GM19397 (cell line): ENCODE data around the gene RHOV.

Experiments used
- ATAC-seq: cut with Tn5 transposase; IDR thresholded peaks from one replicate; pipeline ENCODE4 v1.9.1; 2021; ENCODE audit warnings: mild to moderate bottlenecking, moderate library complexity; ENCODE audit not compliant: unreplicated experiment

Gene RHOV, protein sequence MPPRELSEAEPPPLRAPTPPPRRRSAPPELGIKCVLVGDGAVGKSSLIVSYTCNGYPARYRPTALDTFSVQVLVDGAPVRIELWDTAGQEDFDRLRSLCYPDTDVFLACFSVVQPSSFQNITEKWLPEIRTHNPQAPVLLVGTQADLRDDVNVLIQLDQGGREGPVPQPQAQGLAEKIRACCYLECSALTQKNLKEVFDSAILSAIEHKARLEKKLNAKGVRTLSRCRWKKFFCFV

DNA sequence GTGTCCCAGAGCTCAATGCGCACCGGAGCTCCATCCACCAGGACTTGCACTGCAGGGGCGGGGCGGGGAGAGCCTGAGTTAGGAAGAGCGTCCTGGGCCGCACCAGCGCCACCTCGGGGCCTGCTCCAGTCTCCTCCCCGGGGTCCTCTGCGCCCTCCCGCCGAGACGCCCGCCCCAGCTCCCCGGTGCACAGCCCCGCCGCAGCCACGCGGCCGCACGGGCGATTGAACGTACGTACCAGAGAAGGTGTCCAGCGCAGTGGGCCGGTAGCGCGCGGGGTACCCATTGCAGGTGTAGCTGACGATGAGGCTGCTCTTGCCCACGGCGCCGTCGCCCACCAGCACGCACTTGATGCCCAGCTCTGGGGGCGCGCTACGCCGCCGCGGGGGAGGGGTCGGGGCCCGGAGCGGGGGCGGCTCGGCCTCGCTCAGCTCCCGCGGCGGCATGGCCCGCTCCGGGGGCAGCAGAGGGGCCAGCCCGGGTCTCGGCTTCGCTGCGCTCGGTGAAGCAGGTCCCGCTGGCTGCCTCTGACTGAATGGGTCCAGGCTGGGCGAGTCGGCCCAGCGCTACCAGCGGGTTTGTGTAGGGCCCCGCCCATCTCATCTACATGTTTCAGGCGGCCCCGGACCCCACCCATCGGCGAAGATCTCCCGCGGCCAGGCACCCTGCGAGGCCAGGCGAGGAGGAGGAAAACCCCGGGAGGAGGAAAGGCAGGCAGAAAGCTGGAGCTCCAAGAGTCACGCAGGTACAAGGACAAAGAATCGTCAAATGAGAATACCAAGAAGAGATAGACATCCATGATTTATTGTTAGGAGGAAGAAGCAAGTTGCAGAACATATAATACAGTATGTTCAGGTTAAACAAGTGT, at the start of gene RHOV:
TSS of gene RHOV (minus strand) at position 541 of the 868 bp plus-strand sequence. CDS start at position 446, 95 bp downstream.
- peak; percentile 55 for ATAC-seq

DNA sequence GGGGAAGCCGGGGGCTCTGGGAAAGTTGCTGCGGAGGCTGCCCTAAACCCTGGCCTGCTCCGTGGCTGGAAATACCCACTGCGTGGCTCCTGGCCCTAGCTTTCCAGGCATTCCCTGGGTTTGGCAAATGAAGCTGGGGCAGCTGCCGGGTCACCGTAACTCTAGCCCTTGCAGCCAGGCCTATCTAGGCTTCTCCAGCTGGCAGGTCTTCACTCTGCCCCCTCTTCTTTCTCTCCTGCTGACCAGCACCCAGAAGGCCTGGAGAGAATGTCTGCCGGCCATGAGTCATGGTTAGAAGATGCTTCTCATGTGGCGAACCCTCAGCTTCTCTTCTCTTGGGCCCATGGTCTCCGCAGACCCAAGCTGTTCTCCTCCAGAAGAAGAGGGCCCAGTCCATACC, 49.5 kb upstream of the RHOV start:
- ATAC-seq = no peak

DNA sequence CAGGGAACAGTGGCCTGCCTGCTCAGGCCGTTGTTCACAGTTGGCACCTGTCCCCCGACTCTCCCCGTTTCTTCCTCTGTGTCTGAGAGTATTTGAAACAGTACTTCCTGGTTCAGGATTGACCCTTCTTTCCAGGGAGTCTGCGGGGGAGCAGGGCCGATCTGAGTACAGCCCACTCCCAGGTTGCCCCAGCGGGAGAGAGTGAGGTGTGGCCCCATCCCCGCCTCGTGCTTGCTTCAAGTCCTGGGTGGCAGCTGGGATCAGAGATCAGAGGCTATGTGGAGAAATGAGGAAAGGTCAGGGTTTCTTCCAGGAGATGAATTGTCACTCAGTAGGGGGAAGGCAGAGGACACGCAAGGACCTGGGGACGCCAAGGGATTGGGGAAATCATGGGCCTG, 48.6 kb upstream of the RHOV start:
- no peak for ATAC-seq

DNA sequence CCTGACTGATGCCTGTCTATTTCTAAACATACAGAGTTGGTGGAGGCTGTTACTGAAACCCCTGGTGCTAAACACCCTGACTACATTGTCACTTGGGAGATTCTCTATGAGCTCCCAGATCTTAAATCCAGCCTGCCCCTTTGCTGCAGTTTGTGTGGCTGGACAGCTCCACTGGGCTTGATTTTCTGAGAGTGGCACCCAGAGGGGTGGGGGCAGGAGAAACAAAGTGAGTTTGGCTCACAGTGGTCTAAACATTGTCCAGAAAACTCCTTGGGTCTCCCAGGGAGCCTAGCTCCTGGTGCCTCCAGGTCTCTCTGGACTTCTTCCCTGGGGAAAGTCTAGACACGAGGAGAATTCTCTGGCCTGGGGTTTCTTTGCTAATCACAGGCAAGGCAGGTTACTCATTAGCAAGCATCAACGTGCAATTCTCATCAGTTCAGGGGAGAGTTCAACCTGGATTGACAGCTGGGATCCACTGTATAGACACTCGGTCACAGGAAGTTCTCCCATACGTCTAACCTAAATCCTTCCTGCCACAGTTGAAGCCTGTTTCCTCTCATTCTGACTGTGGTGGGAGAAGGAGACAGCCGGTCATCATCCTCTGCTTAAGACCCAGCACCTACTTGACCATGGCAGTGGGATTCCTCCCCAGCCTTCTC, 48.0 kb upstream of the RHOV start:
- no peak for ATAC-seq

DNA sequence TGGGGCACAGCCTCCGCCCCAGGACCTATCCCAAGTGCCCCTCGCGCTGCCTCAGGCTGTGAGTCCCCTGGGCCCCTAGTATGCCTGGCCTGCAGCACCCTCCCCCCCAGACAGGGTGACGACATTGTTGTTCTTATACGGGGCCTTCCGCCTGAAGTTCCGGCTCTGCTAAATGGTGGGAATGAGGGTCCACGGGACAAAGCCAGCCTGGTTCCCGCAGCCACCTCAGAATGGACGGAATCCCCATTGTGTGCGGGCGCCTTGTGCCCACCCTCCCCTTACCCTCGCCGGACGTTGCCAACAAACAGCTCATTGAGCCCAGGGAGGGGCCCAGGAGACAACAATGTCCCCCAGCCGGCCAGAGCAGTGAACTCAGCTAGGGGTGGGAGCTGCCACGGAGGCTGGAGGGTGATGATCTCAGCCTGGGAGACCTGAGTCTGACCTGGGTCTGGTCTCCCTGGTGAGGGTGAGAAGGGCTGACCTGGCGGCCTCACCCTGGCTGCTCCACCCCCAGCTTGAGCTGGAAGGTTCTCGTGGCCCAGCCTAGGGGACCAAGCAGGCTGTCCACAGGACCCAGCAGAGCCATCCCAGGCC, 44.9 kb upstream of the RHOV start:
- no peak for ATAC-seq

DNA sequence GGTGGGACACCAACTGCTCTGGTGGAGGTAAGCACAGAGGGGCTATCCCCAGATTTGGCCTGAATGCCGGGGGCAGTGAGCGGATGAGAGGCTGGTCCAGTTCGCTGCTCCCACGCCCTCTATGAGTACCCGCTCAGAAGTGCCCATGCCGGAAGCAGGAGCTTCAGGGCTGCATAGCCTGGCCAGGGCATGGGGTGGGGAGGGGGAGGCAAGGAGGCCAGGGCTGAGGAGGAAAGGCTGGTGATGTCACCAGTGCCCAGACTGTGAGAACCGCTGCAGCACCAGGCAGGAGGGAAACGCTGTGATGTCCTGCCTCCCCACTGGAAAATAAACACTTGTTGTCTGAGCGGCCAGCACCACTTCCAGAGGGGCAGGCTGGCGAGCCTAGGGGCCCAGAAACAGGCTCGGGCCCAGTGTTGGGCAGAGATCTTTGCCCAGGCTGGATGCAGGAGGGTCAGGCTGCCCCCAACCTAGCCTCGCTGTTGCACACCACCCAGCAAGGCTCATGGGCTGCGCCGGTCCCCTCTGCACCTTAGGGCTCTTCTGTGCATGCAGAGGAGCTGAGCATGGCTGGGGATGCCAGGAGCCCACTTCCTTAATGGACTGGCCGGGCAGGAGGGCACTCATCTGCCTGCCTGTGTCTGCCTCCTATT, 44.2 kb upstream of the RHOV start:
- ATAC-seq = no peak

DNA sequence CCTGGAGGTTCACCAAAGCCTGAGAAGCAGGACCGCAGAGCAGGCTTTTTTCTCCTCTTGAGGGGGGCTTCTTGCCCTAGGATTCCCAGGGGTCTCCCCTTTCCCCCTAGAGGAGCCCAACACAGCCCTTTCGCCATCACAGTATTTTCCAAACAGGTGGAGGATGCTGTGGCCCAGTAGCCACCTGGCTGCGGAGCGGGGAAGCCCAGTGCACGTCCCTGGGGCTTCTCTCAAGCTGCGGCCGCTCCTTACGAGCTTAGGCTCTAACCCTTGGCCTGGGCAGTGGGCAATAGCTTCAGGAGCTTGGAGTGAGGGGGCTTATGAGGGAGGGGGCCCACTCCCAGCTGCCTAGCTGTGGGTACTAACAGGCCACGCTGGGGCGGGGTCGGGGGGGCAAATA, 43.6 kb upstream of the RHOV start:
- ATAC-seq = no peak

DNA sequence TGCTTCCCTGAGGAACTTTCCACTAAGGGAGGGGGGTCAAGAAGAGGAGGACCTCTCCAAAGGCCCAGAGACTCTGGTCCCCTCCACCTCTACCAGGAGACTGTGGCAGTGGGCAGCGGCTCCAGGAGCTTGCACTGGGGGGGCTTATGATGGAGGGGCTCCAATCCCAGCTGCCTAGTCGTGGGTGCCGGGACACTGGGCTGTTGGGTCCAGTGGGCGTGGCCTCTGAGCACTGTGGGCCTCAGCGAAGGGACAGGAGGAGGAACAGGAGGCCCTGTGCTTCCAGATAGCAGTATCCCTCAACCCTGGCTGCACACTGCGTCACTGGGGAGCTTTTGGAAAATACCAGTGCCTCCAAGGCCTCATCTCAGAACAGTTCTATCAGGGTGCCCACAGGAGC, 41.6 kb upstream of the RHOV start:
- no peak for ATAC-seq

DNA sequence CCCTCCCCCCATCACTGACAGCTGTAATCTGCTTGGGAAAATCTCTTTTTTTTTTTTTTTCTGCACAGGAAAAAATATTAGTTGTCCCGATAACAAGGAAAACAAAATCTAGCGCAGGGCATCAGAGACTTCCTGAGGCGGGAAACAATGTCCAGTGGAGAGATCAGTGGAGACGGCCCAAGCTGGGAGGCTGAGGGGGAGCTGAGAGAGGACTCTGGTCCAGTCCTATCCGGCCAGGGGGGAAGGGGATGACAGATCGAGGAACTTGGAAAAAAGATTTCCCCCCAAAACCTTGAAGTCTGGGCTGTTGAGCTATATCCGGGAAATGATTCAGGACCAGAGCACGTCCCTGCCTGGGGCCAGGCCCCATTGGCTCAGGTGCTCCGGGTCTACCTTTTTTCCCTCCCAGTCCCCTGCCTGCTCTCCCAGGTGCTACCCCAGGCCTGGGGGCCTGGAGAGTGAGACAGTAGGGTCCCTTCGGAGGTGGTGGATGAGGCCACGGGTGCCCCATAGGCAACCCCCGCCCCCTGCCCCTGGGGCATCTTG, 41.2 kb upstream of the RHOV start:
- no peak for ATAC-seq

DNA sequence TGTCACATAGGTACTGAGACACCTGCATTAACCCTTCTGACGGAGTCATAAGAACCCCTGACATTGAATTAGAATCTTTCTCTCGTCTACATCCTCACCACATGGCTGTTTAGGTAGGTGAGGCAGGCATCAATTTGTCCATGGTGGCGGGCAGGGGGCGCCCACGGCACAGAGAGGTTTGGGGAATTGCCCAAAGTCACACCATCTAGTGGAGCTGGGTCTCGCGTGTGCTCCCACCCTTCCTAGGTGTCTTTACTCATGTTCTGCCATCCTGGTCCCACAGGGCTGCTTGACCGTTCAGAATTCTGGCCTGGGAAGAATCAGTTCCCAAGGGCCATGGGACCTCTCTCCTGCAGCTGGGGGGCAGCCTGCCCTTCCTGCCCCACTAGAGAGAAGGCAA, 40.5 kb upstream of the RHOV start:
- no peak for ATAC-seq

DNA sequence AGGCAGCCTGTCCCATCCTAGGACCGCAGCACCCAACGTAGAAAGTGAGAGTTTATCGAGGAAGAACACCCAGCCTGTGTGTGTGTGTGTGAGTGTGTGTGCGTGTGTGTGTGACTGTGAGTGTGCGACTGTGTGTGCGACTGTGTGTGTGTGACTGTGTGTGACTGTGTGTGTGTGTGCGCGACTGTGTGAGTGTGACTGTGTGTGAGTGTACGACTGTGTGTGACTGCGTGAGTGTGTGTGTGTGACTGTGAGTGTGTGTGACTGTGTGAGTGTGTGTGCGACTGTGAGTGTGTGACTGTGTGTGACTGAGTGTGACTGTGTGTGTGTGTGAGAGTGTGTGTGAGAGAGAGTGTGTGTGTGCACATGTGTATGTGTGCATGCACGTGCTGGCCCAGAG, 40.0 kb upstream of the RHOV start:
- ATAC-seq = no peak

DNA sequence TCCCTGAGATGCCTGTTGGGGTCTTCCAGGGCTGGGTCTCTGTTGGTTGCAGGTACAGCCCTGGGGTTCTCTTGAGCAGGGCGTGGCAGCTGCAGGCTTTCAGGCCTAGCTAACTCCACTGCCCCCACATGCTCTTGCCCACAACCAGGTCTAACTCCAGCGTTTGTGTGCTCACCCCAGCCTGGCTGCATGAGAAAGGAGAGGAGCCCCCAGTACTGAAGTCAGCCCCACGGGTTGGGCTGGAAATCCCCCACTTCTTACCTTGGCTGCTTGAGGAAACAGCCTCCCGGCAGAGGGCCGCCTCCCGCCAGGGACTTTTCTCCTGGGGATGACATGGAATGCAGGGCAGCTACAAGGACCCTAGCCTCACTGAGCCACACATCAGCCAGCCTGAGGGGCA, 38.4 kb upstream of the RHOV start:
- no peak for ATAC-seq

DNA sequence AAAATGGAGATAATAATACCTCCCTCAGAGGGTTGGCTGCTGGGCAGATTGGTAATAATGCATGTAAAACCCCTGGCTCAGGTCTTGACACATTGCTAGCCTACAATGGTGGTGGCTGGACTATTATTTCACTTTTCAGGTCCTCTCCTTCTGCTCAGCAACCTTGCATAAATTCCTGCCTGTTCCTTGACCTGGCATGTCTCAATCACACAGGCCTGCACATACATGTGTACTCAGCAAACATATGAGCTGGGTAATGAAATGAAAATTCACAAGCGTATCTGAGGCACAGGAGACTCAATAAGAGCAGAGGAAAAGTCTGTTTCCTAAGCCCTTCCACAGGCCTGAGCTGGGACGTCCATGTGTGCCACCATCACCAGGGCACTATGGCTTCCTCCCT, 37.7 kb upstream of the RHOV start:
- ATAC-seq = no peak

DNA sequence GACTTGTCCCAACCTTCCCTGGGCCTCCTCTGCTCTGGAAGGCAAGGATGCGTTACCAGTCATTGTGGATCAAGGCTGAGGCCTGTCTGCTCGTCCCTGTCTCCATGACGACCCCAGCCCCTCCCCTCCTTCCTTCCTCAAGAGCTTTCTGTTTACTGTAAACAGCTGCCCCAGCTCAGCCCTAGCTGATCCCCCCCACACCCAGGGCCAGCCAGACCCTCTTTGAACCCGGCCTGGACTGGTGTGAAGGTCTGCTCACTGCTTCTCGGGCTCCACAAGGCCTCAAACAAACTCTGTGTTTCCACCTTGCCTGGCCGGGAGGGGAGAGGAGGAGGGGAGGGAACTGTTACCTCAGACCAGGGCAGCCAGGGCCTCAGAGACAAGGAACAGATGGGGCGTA, 37.1 kb upstream of the RHOV start:
- ATAC-seq = no peak

DNA sequence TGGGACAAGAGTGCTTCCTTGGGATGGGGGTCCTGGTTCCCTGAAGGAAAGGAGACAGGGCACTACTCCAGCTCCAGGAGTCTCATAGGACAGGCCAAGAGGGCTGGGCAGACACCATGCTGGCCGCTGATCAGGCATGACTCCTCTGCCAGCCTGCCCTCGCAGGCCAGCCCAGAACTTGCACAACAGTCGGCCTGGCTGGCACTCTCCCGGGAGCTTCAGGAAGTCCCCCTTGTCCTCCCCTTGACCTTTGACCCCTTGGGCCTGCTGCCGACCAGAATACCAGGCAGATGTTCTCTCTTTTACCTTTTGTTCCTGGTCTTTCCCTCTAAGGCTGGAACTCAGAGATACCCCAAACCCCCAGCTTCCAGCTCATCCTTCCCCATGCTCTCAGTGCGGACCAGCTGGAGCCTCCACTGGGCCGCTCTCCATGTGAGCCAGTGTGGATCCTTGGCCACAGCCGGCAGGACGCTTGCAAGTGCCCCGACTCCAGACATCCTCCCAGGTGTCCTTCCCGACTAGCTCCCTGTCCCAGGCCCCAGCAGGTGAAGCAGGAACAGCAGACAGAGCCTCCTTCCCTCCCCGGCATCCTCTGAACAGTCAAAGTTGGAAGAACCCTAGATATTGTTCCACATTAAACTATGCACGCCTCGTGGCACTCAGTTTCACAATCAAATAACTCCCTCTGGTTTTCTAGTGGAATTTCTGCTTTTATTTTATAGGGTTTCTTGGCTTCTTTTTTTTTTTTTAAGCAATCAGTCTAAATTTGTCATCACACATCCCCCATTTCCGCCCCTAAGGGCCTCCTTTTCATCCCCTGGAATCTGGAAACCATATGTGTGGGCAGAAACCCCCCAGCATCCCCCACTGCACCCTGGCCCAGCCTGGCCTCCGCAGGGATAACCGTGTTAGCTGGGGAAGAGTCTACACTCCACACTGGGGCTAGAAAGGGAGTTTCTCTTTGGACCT, 35.9 kb upstream of the RHOV start:
- ATAC-seq = no peak

DNA sequence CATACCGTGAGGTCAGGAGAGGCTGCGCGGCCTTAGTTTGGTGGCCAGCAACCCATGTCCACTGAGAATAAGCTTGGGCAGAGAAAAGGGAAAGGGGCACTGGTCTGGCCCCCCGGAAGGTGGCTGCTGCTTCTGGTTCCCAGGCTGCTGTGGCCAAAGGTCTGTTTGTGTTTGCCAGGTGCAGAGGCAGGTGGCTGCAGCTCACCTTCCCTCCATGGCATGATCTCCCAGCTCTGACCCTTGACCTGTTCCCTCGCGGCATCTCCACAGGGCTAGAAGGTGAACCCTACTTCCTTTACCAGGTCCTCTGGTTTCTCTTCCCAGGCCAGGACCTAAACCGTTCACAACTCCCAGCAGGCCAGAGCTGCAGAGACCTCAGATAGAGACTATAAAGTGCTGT, 34.1 kb upstream of the RHOV start:
- ATAC-seq = no peak

DNA sequence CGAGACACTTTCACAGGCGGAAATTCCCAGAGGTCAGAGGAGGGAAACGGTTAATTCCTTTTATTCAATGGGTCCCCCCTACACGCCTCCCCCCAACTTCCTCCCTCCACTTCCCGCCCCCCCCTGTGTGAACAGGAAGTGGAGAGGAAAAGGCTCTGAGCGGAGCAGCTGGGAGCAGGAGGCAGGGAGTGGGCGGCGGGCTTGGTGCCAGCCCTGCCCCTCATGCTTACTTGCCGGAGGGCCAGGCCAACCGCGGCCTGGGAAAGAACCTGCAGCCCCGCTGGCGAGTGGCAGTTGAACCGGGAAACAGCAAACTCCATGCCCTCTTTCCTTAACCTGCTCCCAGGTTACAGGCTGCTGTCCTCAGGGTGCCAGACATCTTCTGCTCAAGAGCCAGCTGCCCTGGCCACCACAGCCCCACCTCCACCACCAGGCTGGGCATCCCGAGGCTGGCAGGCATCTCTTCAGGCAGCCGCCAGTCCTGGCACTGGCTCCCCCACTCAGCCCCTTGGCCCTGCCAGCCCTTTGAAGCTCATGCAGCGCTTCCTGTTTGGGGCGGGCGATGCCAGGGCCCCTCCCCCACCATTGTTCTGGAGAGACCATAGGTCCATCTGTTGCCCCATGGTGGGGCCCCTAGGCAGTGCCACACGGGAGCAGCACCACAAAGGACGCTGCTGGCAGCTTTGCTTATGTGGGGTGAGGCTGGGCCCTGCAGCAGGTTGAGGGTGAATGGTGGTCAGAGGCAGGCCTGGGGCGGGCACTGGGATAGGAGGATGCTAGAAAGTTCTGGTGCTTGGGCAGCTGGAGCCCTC, 33.2 kb upstream of the RHOV start:
- ATAC-seq = no peak

DNA sequence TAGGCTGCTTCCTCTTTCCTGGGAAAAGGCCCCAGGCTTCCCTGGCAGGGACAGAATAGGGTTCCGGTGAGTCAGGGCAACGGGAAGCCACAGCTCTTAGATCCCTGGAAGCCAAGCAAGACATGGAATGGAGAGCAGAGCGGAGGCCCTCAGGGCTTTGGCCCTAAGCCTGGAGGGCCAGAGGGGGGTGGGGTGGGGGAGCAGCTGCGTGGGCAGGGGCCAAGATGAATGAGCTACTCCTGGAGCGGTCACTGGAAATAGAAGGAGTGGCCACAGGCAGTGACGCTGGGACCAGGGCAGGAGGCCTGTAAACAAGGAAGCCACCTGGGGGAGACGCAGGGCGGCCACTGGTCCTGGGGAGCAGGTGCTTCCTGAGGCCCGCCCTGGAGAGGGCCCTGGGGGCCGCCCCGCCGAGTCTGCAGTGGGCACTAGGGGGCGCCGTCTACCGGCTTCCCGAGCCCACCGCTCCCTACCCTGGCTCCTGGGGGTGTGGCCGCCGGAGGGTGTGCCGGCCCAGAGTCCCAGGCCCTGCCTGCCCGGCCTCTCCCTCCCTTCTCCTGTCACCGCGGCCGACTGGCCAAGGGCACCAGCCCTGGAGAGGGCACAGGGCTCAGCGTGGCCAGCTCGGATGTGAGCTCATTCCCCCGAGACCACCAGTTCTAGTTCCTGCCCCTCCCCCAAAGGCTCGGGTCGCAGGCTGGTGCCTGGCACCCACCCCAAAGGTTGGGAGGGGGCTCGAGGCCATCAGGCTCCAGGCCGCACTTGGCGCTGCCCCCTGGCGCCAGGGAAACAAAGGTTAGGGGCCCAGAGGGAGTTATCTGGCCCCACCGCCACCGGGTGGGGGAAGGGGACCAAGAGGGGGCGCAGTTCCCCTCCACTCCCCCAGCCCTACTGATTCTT, 32.3 kb upstream of the RHOV start:
- ATAC-seq = no peak
